NCI-H2196 (cell line): Measurements from ENCODE around the gene C16orf92.
"Not testable (repeated sequence)": the region's sequence is repeated elsewhere in the genome, so short reads cannot be mapped to it uniquely, and the experiment has no call there.

Experiments
- DNase-seq: peaks from one replicate; lab custom pipeline; 2025; ENCODE audit not compliant: unreplicated experiment; lab: John Stamatoyannopoulos, UW

C16orf92 gene

GRCh38 chr16:30025156-30025555 lies 2.2 kb downstream of the C16orf92 start:
- DNase-seq, result no peak

- no peak for DNase-seq
These were observed 2.6 kb downstream of the C16orf92 start for GRCh38 chr16:30025574-30025973.

- no peak for DNase-seq
These were observed 3.5 kb downstream of the C16orf92 start for GRCh38 chr16:30026449-30026848.

- no peak for DNase-seq
These were observed 4.8 kb downstream of the C16orf92 start for GRCh38 chr16:30027588-30028437.

GRCh38 chr16:30028438-30029076 lies 5.6 kb downstream of the C16orf92 start:
- no peak for DNase-seq

GRCh38 chr16:30030011-30030685 lies 7.2 kb downstream of the C16orf92 start:
- no peak for DNase-seq

GRCh38 chr16:30030841-30031413 lies 7.9 kb downstream of the C16orf92 start, which contains the start of gene TLCD3B:
TSS of gene TLCD3B (minus strand) at chr16:30031271. CDS start at chr16:30030527, 744 bp downstream.
- no peak for DNase-seq

GRCh38 chr16:30031477-30031918 lies 8.5 kb downstream of the C16orf92 start:
- no peak for DNase-seq

GRCh38 chr16:30032083-30032819 lies 9.3 kb downstream of the C16orf92 start:
- peak; percentile 77 for DNase-seq

GRCh38 chr16:30033270-30033669 lies 10.3 kb downstream of the C16orf92 start:
- DNase-seq, result no peak

- DNase-seq, result no peak
These were observed 17.2 kb downstream of the C16orf92 start for GRCh38 chr16:30040221-30040620.

GRCh38 chr16:30040690-30041089 lies 17.7 kb downstream of the C16orf92 start:
- not testable (repeated sequence) for DNase-seq

GRCh38 chr16:30041841-30042240 lies 18.8 kb downstream of the C16orf92 start:
- DNase-seq, result peak; percentile 40

- no peak for DNase-seq
These were observed 23.2 kb downstream of the C16orf92 start for GRCh38 chr16:30046178-30046577.

GRCh38 chr16:30046588-30046987 lies 23.6 kb downstream of the C16orf92 start:
- DNase-seq, result no peak

GRCh38 chr16:30049871-30050270 lies 26.9 kb downstream of the C16orf92 start:
- no peak for DNase-seq

GRCh38 chr16:30051518-30051917 lies 28.5 kb downstream of the C16orf92 start:
- no peak for DNase-seq

- DNase-seq, result peak; percentile 96
These were observed 29.8 kb downstream of the C16orf92 start for GRCh38 chr16:30052671-30053372.

- DNase-seq, result no peak
These were observed 30.5 kb downstream of the C16orf92 start for GRCh38 chr16:30053376-30054015.
